GM21717 (cell line): ENCODE measurements around the gene DGKI.

Experiments used
- ATAC-seq: cut with Tn5 transposase; IDR thresholded peaks from one replicate; pipeline ENCODE4 v1.9.1; 2021; ENCODE audit warnings: mild to moderate bottlenecking, moderate library complexity; ENCODE audit not compliant: unreplicated experiment

The DGKI gene

DNA sequence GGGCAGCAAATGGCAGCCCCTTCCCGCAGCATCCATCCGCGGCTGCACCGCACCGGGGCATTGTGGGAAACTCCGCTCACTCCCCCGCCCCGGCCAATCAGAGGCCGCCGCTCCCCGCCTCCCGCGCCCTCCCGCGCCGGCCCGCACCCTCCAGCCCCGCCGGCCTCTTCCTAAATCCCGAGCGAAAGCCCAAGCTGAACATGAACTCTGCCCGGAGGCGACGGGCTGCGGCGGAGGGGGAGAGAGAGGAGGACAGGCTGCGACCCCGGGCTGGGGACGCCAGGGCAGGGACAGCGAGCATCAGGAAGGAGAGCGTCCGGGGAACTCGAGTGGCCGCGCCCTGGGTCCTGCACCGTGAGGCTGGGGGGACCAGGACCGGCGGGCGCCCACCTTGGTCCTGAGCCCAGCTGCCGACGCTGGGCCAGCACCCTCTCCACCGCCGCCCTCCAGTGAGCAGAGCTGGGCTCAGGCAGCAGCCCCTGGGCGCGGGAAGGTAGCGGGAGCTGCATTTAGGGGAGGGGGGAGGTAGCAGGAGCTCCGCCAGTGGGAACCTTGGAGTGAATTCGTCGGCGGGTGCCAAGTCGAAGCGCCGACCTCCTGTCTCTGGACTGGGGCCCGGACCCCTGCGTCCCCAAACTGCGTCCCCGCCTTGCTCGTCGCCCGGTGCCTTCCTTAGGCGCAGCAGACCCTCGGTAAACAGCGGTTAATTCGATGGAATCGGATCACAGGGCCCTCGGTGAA lies at the start of gene DGKI:
Gene DGKI, minus strand, starts transcription at position 148 of the 741 bp plus-strand sequence.
- no peak for ATAC-seq

DNA sequence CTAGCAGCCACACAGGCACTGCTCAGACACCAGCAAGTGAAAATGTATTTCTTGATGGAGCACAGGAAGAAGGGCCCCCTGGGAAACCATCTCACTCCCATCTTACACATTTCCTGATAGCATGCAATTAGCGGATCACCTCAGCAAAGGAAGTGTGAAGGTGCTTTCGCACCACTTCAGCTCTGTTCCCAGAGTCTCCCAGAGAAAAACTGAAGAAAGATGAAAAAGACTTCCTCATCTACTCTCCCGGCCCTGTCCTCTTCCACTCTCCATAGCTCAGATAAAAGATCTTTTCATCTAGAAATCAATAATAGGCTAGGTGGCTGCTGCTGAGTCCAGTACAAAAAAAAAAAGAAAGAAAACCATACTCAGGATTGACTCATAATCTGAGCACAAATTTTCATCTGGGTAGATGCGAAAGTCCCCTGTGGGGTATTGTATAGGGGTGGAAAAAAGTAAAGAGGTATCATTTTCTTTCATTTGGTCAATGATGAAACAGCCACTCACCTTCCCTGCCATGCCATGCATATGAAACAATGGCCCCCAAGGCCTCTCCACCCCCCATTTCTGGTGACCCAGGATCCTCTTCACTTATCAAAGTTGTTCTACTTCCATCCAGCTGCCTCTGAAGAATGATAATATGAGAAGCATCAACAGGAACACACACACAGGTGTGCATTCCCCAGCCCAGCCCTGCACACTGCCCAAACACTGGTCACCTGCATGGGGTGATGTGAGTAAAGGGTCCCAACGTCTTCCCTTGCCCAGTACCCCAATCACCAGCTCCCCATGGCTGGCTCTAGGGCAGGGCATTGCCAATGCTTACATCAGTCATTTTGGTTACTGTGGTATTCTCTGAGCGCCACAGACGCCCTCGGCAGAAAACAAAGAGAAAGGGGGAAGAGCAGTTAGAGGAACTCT lies 48.8 kb upstream of the DGKI start:
- peak; percentile 82 for ATAC-seq

DNA sequence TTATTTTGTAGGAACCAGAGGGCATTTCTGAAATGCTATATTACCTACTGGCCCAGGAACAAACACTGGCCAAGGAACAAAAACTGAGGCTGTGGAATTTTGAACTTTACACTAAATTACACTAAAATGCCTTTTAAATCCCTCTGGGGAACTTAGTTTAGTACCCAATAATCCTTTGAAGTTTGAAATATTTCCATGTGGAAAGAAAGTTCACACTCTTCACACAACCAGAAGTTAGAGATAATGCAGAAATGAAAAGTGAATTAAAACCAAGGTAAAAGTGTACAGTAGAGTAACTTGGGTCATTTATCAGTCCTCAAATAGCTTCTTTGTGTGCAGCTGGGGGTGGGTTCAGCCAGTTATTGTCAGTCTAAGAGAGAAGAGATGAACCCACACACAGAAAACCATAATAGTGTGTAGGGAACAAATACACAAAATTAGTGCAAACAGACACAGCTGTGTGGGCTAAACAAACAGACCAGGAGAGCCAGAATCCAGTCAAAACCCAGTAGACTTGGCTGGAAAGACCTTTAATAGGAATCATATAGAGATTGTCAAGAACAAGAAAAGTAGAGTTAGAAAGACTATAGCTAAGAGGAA lies 46.5 kb upstream of the DGKI start:
- no peak for ATAC-seq

DNA sequence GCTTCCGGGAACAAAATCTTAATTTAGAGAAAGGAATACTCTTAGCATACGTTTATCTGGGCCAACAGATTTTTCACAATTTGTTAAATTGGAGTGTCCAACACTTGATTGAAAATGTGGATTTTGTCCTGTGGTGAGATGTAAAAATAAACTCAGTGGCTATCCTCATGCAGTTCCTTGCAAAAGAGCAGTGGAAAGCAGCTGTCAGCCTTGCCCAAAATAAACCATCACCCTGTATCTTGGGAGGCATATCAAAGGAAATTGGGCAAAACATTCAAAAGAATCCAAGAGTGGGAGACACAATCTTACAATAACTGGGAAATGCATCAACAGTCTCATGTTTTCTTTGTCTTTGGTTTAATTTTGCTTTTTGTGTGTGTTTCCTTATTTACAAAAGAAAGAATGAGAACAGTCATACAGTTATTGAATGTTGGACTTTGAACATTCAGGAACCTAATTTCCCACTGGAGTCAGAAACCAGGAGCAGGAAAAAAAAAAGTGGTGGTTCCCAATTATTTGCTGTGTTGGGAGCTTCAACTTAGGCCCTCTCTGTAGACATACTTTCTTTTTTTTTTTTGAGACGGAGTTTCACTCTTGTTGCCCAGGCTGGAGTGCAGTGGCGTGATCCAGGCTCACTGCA lies 44.4 kb upstream of the DGKI start:
- no peak for ATAC-seq

DNA sequence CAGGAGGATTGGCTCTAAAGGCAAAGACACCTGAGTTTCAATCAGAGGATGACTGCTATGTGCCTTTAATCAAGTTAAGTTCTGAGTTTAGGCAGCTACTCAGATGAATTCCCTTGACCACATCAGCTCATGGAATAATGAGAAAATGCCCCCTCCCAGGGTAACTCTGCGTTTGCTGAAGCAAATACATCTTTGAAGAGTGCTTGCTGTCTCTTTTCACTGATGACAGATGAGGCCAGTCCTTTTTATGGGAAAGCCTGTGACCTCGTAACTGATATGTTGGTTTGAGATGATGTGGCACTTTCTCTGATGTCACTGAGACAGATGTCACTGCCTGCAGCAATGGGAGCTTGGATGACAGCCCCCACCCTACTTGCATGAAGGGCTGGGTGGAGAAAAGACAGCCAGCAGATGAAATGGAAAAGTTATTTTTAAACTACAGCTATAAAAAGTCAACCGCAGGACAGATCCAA lies 43.7 kb upstream of the DGKI start:
- ATAC-seq = no peak

DNA sequence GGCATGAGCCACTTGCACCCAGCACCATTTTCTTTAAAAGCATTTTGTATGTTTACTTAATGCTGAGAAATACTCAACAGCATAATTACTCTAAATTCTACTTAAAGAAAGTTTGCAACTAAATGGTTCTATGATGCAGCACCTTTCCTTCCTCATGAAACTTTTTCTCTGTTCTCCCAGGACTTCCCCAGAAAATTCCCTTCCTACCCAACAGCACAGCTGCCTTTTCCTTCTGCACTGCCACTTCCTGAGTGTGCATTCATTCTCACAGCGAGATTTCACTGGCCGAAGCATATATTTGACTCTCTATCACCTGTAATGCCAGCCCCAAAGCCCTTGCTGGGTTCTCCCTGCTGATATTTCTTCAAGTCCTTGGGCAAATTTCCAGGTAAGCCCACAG lies 41.5 kb upstream of the DGKI start:
- no peak for ATAC-seq

DNA sequence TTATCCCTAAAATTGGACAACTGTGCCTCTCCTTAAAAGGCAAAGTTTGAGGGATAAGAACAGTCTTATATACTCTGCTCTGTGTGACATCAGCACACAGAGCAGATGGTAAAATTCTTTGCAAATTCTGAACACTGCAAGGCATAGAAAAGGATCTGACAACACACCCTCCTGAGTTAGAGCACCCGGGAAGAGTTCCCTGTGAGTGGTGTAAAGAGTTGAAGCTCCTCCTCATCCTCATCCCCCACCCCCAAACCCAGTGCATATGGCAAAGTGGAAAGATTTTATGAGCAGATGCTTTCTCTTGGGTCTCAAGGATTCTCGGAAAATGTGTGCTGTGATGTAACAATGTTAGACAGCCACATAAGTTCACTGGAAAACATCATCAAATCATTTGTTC lies 40.0 kb upstream of the DGKI start:
- no peak for ATAC-seq

DNA sequence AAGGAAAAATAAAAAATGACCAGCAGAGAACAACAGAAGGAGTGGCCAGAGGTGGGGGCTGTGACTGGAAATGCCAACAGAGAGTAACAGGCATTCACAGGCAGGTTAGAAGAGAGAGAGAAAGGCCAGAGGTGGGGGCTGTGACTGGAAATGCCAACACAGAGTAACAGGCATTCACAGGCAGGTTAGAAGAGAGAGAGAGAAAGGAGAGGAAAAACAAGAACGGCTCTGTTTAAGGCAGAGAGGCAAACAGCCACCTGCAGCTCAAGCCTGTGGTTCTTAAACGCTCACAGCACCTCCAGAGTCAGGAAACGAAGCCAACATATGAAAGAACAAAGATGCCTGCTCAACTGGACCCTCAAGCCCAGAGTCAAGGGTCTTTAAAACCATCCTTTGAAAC lies 39.5 kb upstream of the DGKI start:
- no peak for ATAC-seq

DNA sequence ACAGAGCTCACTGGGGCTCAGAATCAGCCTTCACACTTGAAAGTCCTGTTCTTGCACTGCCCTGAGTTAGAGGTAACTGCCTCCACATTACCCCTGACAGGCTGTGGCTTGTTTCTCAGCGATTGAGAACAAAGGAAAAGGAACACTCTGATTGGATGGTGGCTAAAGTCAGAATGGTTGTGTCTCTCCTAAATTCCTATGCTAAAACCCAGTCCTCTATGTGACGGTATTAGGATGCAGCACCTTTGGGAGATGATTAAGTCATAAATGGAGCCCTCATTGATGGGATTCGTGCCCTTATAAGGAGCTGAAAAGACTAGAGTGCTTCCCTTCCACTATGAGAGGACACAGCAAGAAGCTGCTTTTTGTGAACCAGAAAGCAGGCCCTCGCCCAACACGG lies 38.9 kb upstream of the DGKI start:
- ATAC-seq = no peak

DNA sequence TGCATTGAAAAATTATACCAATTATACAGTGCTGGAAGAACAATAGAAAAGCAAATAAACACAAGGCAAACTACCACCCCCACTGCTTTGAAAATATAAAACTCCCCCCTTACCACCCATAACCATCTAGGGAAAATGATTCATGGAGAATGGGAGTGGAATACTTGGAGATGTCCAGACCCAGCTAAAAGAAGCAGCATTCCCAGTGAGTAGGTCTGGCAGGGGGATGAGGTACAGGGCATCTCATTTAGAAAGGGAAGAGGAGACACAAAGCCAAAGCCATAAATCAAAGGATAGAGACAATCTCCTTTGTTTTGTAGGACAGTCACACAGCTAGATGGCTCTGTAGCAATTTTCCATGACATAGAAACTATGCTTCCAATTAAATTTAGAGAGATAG lies 36.0 kb upstream of the DGKI start:
- no peak for ATAC-seq

DNA sequence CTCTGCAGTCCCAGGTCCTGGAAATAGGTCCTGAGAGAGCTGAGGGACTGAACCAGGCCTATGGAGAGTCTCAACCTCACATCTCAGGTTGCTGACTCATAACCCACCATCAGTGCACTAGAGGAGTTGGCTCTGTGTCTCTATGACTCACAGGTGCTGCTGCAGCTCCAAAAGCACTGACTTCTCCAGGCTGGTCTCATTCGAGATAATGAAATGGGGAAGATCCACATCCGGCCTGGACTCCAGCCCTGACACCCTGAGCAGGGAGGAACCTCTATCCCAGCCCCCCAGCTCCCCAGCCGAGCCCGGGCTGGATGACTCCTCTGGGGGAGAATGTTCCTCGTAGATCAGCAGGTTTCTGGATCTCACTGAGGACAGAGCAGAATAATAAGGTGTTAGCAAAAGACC lies 35.5 kb upstream of the DGKI start:
- ATAC-seq = peak; percentile 92

DNA sequence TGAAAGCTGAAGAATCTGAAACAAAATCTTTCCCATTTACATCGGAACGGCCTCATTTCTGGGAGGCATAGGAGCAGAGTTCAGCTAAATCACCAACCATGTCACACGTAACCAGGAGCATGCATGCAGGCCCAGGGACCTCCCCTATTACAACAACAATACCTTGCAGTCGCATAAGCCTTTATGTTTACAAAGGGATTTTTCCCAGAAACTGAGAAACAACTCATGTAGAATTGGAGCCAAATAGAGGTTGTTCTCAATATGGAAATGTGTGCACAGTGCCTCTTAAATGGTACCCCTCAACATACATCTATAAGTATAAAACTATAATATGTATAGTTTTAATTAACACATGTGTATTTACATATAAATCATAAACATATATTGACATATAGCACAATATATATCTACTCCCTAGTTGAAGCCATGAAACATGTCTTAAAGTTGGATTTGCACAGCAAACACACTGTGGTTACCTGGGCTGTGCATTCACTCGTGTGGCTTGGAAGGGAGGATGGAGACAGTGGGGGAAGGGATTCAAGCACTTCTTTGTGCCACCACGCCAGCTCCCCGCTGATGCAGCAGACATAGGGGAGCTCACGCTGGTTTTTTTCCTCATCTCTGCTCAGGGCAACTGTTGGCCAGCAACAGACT lies 35.0 kb upstream of the DGKI start:
- peak; percentile 14 for ATAC-seq

DNA sequence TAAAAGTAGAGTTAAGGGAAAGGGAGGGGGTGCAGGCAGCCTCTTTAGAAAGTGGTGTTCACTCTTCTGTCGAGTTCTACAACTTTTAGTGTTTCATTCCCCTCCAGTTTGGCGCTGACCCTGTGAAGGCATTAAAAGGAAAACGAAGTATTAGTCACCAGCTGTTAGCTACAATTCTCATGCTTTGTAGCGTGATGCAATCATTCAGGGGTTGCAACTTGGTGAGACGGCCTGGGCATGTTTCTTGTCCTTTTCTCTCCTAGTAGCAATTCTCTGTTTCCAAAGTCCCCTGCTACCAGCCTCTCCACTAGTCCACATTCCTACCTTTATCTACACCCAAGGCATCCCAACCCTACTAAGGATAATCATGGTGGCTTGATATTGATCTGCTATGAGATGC lies 33.7 kb upstream of the DGKI start:
- no peak for ATAC-seq

DNA sequence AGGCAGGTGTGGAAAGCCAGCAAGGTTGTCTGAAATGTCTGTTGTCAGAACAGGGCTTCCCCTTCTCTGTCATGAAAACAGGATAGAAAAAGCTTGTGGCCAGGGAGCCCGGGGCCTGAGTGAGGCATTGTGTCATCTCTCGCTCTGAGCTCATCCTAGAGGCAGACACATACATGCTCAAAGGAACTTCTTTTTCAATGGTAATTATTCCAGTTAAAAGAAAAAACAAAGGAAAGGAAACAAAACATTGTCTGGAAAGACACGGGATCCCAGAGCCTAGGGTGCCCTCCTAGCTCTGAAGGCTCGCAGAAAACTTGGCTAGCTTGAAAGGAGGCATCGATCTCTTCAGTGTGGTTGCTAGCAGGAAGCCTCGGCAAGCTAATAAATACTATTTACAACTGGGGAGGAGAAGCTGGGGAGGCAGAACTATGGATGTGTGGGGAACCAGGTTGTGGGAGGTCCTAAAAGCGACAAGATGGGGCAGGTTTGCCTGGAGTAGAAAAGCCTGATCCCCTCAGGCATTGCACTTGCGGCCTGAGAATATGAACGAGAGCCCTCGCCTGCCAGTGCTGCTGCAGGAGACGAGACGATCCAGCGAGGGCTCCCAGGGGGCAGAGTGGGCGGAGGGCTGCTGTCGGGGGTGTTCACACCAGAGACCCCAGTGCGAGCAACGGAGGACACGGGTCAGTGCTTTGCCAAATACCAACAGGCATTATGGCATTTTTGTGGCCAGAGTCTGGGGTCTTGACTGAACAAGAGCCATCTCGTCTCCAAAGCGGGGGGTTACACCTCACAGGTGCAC lies 32.8 kb upstream of the DGKI start:
- peak; percentile 44 for ATAC-seq

DNA sequence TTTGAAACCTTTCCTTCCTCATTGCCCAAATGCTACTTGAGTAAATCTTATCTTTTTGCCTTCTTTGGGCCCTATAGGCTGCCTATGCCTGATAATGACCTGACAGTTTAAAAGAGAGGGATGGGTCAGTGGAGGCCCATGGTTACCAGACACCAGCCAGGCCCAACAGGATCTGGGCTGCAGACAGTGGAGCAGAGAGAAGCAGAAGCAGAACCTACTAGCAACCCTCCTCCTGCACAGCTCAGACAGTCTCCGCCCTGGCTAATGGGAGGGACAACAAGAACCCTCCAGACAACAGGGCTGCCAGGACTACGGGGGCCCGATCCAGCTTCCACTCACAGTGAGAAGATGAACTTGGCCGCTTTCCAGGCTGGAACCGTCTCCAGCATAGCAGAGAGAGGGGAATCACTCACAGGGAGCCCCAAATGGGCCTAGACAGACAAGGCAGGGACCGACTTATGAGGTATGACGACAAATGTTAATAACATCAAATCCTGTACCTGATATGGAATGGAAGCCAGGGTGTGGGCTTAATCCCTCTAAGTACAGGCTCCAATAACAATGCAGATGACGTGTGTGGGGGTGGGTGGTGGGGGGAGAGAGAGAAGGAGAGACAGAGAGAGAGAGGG lies 31.7 kb upstream of the DGKI start:
- no peak for ATAC-seq

DNA sequence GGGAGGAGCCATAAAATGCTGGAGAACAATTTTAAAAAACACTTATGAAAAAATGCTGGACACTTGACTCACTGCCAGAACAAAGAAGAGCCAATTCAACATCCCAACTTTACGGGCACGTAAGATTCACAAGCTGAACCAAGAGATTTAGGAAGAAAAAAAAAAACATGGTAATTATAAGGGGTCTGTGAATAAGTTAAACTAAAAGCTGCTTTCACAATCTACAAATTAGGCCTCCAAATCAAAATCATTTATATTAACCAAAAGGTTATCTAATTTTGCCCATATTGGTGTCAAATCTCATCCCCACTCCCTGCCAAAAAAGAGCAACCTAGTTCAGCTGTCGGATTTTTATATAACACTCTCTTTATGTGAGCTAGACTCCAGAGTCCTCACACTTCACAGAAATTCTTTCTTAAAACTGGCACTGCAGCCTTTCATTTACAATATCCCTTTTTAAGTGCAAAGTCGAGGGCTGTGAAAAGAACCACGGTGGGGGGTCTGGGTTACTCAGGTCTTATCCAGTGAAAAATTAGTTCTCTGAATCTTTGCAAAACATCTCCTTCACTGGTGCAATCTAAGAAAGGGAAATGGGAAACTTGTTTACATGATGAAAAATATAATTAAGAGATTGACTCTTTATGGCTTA lies 30.4 kb upstream of the DGKI start:
- no peak for ATAC-seq

DNA sequence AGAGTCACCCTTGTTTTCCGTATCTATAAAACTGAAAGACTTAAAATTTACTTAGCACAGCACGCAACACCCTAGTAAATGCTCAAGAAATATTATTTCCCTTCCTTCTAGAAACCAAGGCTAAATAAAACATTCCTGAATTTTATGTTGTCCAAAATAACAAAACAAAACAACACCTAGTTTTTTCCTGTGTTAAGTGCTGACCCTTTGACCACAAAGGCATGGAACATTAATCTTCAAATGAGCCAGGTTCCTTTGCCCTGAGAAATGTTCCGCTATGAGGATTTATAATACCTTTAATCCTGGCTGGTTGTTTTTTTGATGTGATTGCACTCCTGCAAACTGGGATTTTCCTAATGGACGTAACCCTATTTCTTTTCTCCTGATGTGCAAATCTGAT lies 29.0 kb upstream of the DGKI start:
- no peak for ATAC-seq

DNA sequence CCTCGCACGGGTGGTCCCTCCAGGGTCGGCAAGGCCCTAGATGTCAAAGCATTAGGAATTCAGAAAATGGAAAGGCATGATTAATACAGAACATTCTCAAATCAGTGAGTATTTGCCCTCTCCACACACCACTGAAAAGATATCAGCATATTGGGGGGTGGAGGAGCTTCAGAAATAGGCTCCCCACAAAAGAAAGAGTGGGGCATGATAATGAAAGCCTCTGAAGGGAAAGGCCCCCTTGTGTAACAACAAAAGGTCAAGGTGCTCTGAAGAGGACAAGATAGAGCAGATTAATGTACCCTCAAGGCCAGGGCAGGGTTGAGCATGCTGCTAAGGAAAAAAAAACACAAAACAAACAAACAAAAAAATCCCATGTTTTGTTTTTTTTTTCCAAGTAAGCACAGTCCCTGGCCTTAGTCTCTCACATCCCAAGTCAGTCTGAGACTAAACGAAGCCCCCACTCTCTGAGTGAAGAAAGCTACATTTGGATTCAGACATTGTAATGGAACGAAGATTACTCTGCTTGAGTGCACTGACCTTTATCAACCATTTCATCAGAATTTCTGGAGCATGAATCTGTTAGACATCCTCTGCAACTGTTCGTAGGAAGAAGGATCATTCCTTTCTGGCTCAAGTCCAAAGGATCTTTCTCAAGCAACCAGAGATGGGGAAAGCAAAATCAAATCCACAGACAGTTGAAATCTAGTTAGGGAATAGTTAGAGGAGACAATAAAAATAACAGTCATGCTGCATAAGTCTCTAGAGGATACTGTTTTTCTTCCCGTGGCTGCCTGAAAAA lies 27.4 kb upstream of the DGKI start:
- no peak for ATAC-seq
